ENCODE data around the gene KIFC1.

Gene KIFC1

GRCh38 chr6:33417903-33418689 lies 26.5 kb downstream of the KIFC1 start, which contains the start of gene CUTA:
Gene CUTA (minus strand): TSS chr6:33418107. CDS start chr6:33418000, 107 bp downstream.
- peak within 1 kb of the TSS; percentile 95 to 97 for H3K27ac ChIP-seq
- TF ChIP-seq, protein P1, sequence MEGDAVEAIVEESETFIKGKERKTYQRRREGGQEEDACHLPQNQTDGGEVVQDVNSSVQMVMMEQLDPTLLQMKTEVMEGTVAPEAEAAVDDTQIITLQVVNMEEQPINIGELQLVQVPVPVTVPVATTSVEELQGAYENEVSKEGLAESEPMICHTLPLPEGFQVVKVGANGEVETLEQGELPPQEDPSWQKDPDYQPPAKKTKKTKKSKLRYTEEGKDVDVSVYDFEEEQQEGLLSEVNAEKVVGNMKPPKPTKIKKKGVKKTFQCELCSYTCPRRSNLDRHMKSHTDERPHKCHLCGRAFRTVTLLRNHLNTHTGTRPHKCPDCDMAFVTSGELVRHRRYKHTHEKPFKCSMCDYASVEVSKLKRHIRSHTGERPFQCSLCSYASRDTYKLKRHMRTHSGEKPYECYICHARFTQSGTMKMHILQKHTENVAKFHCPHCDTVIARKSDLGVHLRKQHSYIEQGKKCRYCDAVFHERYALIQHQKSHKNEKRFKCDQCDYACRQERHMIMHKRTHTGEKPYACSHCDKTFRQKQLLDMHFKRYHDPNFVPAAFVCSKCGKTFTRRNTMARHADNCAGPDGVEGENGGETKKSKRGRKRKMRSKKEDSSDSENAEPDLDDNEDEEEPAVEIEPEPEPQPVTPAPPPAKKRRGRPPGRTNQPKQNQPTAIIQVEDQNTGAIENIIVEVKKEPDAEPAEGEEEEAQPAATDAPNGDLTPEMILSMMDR (IDR thresholded peaks at IDR 0.05): no peak
- peak; percentile 100 for DNase-seq (ENCODE audit: low spot score)
- peak within 1 kb of the TSS; percentile 74 for H3K4me3 ChIP-seq

DNA sequence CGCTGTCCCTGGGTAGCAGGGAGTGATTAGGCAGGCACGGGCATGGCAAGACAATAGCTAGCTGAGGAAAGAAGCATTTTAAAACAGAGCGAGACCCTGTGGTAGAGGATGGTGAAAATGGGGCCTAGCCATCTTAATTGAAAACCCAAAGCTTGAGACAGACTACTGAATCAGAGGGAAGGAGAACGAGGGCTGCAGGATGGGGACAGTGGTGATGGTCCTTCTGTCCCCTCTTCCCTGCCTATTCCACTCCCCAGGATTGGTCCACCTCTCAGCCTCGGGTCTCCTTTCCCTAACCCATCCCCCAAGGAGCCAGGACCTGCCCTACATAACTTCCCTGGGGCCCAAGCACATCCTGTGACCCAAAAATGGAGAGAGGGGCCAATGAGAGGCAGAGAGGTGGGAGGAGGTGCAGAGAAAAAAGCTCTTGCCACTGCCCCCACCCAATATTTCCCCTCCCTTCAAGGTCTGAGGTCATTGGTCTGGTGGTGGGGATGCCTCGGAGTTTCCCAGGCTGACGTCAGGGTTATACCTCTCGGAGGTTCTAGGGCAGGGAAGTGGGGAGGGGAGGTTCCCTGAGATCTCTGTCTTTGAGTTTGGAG lies 27.2 kb downstream of the KIFC1 start:
- Histone ChIP-seq H3K27ac (peak overlapping the region; percentile 95 to 97), H3K4me3 (peak overlapping the region; percentile 68)
- no peak for DNase-seq (ENCODE audit: low spot score)
- TF ChIP-seq, protein P1 (IDR thresholded peaks at IDR 0.05): no peak

- TF ChIP-seq, protein P1 (IDR thresholded peaks at IDR 0.05): no peak
- DNase-seq (ENCODE audit: low spot score): no peak
- Histone ChIP-seq H3K4me3 (peak within 1 kb of the TSS; percentile 71), H3K27ac (peak within 1 kb of the TSS; percentile 95 to 97)
These were observed 28.2 kb downstream of the KIFC1 start, which contains the start of gene SYNGAP1 for GRCh38 chr6:33419580-33420490. Gene SYNGAP1 (plus strand): TSS chr6:33420065. CDS start chr6:33420265, 200 bp downstream.

DNA sequence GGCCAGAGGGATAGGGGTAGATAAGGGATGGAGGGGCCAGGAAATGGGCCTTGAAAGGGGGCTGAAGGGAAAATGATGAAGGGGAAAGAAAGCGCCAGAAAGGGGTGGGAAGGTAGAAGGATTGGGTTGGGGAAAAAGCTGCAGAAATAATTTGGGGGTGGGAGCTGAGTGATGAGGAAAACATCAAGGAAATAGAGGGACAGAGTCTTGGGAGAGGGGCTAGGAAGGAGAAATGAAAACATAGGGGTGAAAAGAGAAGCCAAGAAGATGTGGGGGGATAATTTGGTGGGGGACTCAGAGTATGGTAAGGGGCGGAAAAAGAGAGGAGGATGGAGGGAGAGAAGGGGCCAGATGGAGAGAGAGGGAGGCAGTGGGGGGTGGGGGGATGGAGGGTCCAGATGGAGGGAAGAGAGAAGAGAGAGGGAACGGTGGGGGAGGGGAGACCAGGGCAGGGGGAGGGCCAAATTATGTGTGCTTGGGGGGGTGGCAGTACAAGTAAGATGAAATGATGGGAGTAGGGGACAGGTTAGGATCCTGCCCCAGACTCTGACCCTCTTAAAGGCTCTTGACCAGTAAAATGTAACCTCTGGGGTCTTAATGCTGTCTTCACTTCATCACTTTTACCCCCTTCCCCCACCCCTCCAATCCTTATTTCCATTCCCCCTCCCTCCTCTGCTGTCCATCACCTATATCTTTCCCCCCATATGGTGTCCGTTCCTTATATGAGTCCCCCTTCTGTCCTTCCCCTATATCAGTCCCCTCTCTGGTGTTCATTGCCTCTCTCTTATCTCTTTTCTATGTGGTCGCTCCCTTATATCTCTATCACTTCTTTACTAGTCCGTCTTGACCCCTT lies 29.1 kb downstream of the KIFC1 start:
- no peak for DNase-seq (ENCODE audit: low spot score)
- TF ChIP-seq, protein P1 (IDR thresholded peaks at IDR 0.05): no peak
- H3K27ac ChIP-seq: peak overlapping the region; percentile 81 to 97
- peak overlapping the region; percentile 71 for H3K4me3 ChIP-seq

- DNase-seq (ENCODE audit: low spot score): no peak
- Histone ChIP-seq H3K4me3 (no peak overlapping the region), H3K27ac (no peak overlapping the region)
- TF ChIP-seq, protein P1 (IDR thresholded peaks at IDR 0.05): no peak
These were observed 29.7 kb downstream of the KIFC1 start for GRCh38 chr6:33421344-33421643.

- H3K4me3 ChIP-seq: no peak overlapping the region
- no peak overlapping the region for H3K27ac ChIP-seq
- DNase-seq (ENCODE audit: low spot score): no peak
- TF ChIP-seq, protein P1 (IDR thresholded peaks at IDR 0.05): no peak
These were observed 32.2 kb downstream of the KIFC1 start for GRCh38 chr6:33423777-33424176.
